ENCODE data around the gene ATP2A1. TPM values are rescaled to one million over a fixed set of nuclear protein-coding genes. Genes with fewer than 3 reads are reported as not detected.

Gene ATP2A1
- total and polyA plus RNA-seq, 2 of the 13 experiments (the other 11 are each of a cell fraction or from before 2014, with no cell fraction given), result 3.2 to 12.5 TPM

DNA sequence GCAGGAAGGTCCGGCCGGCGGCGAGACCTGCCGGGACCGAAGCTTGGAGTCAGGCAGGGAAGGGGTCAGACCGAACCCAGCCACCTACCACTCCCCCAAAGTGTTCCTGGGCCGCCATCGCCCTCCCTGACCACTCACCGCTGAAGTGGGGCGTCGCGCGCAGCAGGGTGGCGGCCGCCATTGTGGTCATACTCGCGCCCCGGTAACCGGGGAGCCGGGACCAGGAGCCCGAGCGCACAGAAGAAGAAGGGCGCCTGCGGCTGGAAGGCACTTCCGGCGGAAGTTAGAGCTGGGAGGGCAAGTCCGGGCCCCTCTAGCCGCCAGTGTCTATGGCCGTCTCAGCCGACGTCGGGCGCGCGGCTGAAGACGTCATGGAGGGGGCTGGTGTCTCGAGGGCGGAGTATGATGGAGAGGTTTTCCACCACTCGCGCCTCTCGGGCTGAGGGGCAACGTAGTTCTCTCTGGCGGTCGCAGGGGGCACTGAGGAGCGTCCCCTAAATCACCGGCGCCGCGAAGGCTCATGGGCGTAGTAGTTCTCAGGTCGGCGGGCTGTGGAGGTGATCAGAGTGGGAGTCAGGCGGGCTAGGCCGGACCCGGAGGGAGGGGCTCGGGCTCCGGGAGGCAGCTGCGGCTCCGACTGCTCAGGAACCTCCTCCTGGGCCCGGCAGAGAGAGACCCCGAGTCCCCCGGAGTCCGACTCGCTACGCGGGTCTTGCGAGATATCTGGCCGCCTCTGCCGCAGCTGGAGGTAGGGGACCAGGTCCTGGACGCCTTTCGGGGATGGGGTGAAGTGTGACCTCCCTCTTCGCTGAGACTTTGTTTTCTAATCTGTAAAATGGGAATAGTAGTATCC is 32.0 kb upstream of the ATP2A1 start, which contains the start of gene TUFM (continued):
- TF ChIP-seq, protein P1, sequence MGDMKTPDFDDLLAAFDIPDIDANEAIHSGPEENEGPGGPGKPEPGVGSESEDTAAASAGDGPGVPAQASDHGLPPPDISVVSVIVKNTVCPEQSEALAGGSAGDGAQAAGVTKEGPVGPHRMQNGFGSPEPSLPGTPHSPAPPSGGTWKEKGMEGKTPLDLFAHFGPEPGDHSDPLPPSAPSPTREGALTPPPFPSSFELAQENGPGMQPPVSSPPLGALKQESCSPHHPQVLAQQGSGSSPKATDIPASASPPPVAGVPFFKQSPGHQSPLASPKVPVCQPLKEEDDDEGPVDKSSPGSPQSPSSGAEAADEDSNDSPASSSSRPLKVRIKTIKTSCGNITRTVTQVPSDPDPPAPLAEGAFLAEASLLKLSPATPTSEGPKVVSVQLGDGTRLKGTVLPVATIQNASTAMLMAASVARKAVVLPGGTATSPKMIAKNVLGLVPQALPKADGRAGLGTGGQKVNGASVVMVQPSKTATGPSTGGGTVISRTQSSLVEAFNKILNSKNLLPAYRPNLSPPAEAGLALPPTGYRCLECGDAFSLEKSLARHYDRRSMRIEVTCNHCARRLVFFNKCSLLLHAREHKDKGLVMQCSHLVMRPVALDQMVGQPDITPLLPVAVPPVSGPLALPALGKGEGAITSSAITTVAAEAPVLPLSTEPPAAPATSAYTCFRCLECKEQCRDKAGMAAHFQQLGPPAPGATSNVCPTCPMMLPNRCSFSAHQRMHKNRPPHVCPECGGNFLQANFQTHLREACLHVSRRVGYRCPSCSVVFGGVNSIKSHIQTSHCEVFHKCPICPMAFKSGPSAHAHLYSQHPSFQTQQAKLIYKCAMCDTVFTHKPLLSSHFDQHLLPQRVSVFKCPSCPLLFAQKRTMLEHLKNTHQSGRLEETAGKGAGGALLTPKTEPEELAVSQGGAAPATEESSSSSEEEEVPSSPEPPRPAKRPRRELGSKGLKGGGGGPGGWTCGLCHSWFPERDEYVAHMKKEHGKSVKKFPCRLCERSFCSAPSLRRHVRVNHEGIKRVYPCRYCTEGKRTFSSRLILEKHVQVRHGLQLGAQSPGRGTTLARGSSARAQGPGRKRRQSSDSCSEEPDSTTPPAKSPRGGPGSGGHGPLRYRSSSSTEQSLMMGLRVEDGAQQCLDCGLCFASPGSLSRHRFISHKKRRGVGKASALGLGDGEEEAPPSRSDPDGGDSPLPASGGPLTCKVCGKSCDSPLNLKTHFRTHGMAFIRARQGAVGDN (CRISPR knock-in tag; IDR thresholded peaks at IDR 0.05), result peak; percentile 89
- peak; percentile 89 for TF ChIP-seq MED1 (CRISPR knock-in tag; IDR thresholded peaks at IDR 0.05)
- TF ChIP-seq ZNF850 (CRISPR knock-in tag; conservative IDR thresholded peaks at IDR 0.05), result peak; percentile 82; the same call in 1 of the 2 replicates
- TF ChIP-seq TFE3 (CRISPR knock-in tag; IDR thresholded peaks at IDR 0.05), result peak; percentile 81
- TF ChIP-seq RXRA (CRISPR knock-in tag; IDR thresholded peaks at IDR 0.05), result peak; percentile 77; the same call in 1 of the 2 replicates
- no peak for TF ChIP-seq SMAD3 (CRISPR knock-in tag; IDR thresholded peaks at IDR 0.05)
- peak; percentile 98 for TF ChIP-seq ZBTB40 (IDR thresholded peaks at IDR 0.05)
- TF ChIP-seq ZBTB40 (CRISPR knock-in tag; IDR thresholded peaks at IDR 0.05), result peak; percentile 85; the same call in 1 of the 2 replicates
- no peak for TF ChIP-seq HNF4G (IDR thresholded peaks at IDR 0.05; ENCODE audit: borderline replicate concordance, low read depth, low read length)
- TF ChIP-seq HNF4G (CRISPR knock-in tag; IDR thresholded peaks at IDR 0.05; ENCODE audit: borderline replicate concordance, low read depth), result peak; percentile 82
- TF ChIP-seq YEATS4 (CRISPR knock-in tag; IDR thresholded peaks at IDR 0.05; ENCODE audit: borderline replicate concordance), result peak; percentile 94
- TF ChIP-seq ZNF3 (CRISPR knock-in tag; IDR thresholded peaks at IDR 0.05), result peak; percentile 75; the same call in 1 of the 2 replicates
- peak; percentile 96 for TF ChIP-seq ZNF124 (CRISPR knock-in tag; IDR thresholded peaks at IDR 0.05)
- TF ChIP-seq AGO2 (optimal IDR thresholded peaks at IDR 0.05; ENCODE audit: low read depth, low read length), result peak; percentile 90

All from HepG2 (cell line).